ENCODE measurements around the gene DHRS13. TPM values are rescaled to one million over a fixed set of nuclear protein-coding genes. Genes with fewer than 3 reads are reported as not detected.

Gene DHRS13
- total and polyA plus RNA-seq, 7 donors, result 2.1 to 15.0 (median 3.9) TPM

DNA sequence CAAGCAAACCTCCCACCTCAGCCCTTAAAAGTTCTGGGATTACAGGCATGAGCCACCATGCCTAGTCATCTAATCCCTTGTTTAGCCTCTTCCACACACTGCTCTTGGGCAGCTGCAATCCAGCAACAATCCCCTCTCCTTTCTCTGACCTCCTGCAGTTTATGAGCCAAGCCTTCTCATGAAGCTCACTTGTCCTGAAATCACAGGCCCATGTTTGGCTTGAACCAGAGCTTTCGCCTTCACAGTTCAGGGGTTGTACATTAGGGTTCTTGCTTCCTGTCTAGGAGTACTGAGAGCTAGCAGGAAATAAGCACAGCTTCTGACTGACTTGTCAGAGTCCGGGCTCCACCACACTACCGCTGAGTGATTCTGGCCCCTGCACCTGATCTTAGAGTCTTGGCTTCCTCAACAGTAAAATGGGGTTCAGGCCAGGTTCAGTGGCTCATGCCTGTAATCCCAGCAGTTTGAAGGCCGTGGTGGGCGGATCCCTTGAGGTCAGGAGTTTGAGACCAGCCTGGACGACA, 31.8 kb downstream of the DHRS13 start:
- Histone ChIP-seq H3K9me3 (no peaks in the 10 kb centered on the region), H3K36me3 (no peaks in the 10 kb centered on the region), H3K27ac (no peak overlapping the region), H3K4me3 (no peak overlapping the region), H3K27me3 (no peaks in the 10 kb centered on the region), H3K4me1 (no peaks in the 10 kb centered on the region)
- intact Hi-C loops (cut with DNase I), result no loop called here
- DNase-seq, result no peak
- TF ChIP-seq POLR2A (IDR thresholded peaks at IDR 0.05) (no peak), POLR2AphosphoS5 (IDR thresholded peaks at IDR 0.05) (no peak), CTCF (IDR thresholded peaks at IDR 0.05) (no peak), EP300 (IDR thresholded peaks at IDR 0.05) (no peak)
- WGBS, 2 donors, result 62 to 83% methylated on average over 6 of the region's 6 CpGs

DNA sequence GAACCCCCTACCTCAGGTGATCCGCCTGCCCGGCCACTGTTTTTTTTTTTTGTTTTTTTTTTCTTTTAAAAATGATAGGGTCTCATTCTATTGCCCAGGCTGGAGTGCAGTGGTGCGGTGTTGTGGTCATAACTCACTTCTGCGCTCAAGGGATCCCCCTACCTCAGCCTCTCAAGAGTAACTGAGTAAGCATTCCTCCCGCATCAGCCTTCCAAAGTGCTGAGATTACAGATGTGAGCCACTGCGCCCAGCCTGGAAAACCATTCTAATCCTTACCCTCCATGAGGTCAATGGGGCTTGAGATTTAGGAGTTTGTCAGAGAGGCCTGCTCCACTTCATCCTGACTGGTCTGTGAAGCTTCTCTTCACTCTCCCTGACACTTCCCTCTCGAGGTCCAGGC, 35.6 kb downstream of the DHRS13 start:
- Histone ChIP-seq H3K9me3 (no peaks in the 10 kb centered on the region), H3K4me1 (no peaks in the 10 kb centered on the region), H3K27ac (no peak overlapping the region), H3K4me3 (no peak overlapping the region), H3K27me3 (no peaks in the 10 kb centered on the region), H3K36me3 (no peaks in the 10 kb centered on the region)
- TF ChIP-seq POLR2AphosphoS5 (IDR thresholded peaks at IDR 0.05), result no peak
- TF ChIP-seq EP300 (IDR thresholded peaks at IDR 0.05), result no peak
- TF ChIP-seq CTCF (IDR thresholded peaks at IDR 0.05), result no peak
- TF ChIP-seq POLR2A (IDR thresholded peaks at IDR 0.05), result no peak
- no peak for DNase-seq
- intact Hi-C loops (cut with DNase I), result no loop called here
- 93 to 94% methylated on average over 7 of the region's 7 CpGs for WGBS, 2 donors

GRCh38 chr17:28865946-28866752, 36.7 kb downstream of the DHRS13 start:
- intact Hi-C loops (cut with DNase I), result no loop called here
- 87 to 88% methylated on average over 13 of the region's 13 CpGs for WGBS, 2 donors
- no peak overlapping the region for H3K4me3 ChIP-seq
- no peak for DNase-seq
- no peak overlapping the region for H3K27ac ChIP-seq
- no peaks in the 10 kb centered on the region for H3K9me3 ChIP-seq
- H3K4me1 ChIP-seq, result no peaks in the 10 kb centered on the region
- TF ChIP-seq EP300 (IDR thresholded peaks at IDR 0.05) (no peak), POLR2A (IDR thresholded peaks at IDR 0.05) (no peak), POLR2AphosphoS5 (IDR thresholded peaks at IDR 0.05) (no peak), CTCF (IDR thresholded peaks at IDR 0.05) (no peak)
- peaks cover 0 to 5% (median 0%) of the 10 kb centered on the region in 4 donors for H3K36me3 ChIP-seq
- H3K27me3 ChIP-seq, result no peaks in the 10 kb centered on the region

DNA sequence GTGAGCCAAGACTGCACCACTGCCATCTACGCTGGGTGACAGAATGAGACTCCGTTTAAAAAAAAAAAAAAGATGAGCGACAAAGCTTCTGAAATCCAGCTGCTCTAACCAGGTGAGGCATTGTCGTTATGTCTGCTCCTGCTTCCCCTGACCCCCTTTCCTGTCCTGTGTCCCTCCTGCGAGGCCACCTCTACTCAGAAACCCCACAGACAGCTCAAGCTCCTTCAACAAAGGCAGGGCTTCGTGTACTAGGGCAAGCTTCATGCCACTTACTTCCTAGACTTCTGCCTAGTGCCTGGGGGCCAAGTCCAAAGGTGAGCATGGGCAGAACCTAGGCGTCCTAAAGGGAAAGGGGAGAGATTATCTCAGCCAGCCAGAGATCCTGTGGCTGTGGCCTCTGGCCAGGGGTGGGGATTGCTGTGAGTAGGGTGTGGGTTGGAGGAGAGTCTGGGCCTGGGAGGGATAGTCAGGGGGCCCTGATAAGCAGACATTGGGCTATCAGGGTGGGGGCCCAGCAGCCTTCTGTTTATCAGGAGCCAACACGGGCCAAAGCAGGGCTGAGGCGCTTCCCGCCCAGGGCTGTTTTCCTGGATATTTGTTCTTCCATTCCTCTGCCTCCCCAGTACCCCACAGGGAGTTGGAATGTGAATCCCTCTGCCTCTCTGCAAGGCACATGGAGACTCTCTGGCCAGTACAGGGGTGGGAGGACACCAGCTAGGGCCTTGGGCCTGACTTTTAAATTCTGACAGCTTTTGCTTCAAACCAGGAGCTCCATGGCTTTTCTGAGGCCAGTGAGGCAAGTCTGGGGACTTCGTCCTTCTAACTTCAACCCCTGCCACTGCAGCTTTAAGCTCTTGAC, 37.7 kb downstream of the DHRS13 start:
- Histone ChIP-seq H3K9me3 (no peaks in the 10 kb centered on the region), H3K27me3 (no peaks in the 10 kb centered on the region), H3K27ac (no peak overlapping the region), H3K4me3 (no peak overlapping the region), H3K4me1 (no peaks in the 10 kb centered on the region), H3K36me3 (peaks cover 0 to 15% (median 5%) of the 10 kb centered on the region in 4 donors)
- intact Hi-C loops (cut with DNase I), result no loop called here
- TF ChIP-seq POLR2AphosphoS5 (IDR thresholded peaks at IDR 0.05), result no peak
- no peak for TF ChIP-seq EP300 (IDR thresholded peaks at IDR 0.05)
- TF ChIP-seq CTCF (IDR thresholded peaks at IDR 0.05), result no peak
- TF ChIP-seq POLR2A (IDR thresholded peaks at IDR 0.05), result no peak
- no peak for DNase-seq
- 48 to 82% methylated on average over 11 of the region's 11 CpGs for WGBS, 2 donors

Measured in sigmoid colon (tissue), 7 donors.